ENCODE results near the gene PTPRZ1.
A peak's percentile ranks its signal among the peaks of the same experiment; 100 is the strongest.

The PTPRZ1 gene

GRCh38 chr7:121954803-121955202 is 81.8 kb downstream of the PTPRZ1 start:
- ATAC-seq = no peak
- DNase-seq = no peak

DNA sequence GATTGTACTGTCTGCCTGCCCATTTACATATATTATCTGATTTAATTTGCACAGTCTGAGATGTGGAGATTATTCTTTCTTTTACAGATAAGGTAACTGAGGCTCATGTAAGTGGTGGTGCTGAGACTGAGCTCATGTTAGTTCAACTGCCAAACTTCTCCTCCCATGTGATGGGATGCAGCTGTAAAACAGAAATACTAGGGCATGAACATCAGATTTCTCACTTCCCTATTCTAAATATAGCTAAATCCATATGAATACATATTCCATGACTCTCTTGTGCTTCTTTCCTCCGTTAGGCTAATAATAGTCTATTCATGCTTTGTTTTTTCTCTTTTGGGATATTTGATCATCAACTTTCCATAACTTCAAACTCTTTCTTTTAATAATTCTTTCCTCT is 84.7 kb downstream of the PTPRZ1 start:
- ATAC-seq = no peak

DNA sequence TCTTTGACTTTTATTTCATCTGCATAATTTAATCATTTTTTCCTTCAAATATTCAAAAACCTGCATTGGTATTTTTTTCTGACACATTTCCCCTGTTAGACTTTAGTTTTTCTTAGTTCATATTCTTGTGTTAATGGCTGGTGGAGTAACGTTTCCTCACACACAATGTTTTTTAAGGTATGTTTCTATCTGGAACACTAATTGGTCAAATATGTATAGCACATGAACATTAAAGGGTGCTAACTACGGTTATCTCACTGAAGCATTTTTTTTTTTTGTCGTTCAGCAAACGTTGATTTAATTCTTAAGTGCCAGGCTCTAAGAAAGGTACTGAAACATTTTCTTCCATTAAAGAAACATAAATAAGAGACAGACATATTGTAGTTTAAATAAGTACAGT is 87.7 kb downstream of the PTPRZ1 start:
- ATAC-seq (no peak), DNase-seq (no peak)

More for the DNA sequence above, 84.7 kb downstream of the PTPRZ1 start:
- no peak for DNase-seq

GRCh38 chr7:121961089-121961867 is 88.3 kb downstream of the PTPRZ1 start:
- no peak for DNase-seq
- no peak for ATAC-seq

- ATAC-seq (no peak), DNase-seq (no peak)
Measured at GRCh38 chr7:121966276-121966934, 93.4 kb downstream of the PTPRZ1 start.

GRCh38 chr7:121966935-121967332 is 94.0 kb downstream of the PTPRZ1 start:
- no peak for DNase-seq
- no peak for ATAC-seq

DNA sequence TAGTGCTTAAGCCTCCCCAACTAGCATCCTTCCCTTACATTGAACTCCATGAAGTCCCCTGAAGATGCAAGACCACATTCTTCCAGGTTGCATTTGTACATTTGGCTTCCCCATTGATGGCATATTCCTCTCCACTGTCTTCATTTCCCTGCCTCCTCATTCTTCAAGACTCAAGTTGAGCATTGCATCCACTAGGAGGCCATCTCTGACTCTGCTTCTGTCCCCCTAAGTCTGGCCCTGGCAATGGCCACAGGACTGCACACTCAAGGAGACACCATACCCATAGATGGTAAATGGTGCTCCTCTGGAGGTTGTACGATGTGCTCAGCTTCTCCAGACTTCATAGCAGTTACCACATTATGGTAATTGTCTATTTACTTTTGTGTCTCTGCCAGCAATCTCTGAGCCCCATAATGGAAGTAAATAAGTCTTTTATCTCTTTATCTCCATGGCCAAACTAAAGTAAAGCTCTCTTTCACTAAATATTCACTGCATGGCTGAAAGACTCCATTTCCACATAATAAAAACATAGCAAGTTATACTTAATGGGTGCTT is 112.6 kb downstream of the PTPRZ1 start:
- ATAC-seq = no peak
- no peak for DNase-seq

GRCh38 chr7:121992068-121992467 is 119.1 kb downstream of the PTPRZ1 start:
- DNase-seq = no peak
- no peak for ATAC-seq

DNA sequence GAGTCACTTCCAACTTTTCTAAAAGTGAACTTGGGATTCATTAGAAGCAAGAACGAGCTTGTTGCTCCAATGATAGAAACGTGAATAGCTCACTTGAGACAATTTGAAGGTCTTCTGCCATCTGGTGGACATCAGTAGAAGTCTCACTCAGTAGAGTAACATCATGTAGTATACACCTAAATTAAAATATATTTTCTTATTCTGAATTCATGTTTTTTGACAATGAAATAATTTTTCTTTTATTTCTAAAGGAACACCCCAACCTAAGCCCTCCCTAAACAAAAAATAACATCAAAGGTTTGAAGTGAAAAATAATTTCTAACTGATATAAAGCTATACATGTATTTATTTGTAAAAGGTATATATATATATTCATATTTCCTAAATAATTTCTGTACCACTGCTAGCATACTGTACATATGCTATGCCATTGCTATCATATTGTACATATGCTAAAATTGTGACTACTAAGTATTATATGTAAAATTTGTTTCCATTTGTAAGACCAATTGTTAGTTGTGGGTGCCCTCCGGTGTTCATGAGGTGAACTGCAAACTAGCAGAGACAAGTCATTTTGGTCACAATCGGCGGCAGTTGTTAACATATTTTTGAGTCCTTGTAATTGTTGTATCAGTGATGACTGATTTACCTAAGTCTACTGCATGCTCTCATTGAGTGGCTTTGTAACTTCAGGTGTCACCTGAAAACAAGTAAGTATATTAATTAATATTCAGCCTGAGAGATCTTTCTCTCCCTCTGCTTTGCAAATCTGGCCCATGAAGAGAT is 121.9 kb downstream of the PTPRZ1 start:
- ATAC-seq (peak; percentile 55), DNase-seq (peak; percentile 41)

DNA sequence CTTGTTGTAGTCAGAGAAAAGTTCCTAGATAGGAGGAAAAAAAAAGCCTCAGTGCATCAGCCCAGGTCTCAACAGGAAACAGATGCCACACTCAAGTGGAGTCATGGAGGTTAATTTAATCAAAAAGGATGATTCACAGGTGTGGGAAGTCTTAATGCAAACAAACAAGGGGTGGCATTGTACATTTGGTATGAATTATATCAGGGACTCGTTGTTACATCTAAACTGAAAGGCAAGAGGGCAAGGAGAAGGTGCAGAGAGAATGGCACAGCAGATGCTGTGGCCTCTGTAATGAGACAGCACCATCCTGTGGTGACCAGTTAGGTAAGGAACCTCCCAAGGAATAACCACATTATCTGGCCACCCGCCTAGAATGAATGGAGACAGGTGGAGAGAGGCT is 133.7 kb downstream of the PTPRZ1 start:
- ATAC-seq = no peak

DNA sequence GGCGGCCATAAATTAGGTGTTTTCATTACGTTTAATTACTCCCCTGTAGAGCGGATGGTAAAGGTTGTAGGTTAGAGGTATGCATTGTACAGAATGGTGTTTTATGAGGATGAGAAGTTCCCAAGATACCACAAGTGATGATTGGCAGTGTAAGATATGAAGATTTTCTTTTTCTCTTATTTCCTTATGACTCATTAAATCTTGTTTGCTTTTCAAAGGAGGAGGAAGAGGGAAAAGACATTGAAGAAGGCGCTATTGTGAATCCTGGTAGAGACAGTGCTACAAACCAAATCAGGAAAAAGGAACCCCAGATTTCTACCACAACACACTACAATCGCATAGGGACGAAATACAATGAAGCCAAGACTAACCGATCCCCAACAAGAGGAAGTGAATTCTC is 137.2 kb downstream of the PTPRZ1 start:
- DNase-seq (no peak), ATAC-seq (no peak)

More for the DNA sequence above, 133.7 kb downstream of the PTPRZ1 start:
- no peak for DNase-seq

- no peak for DNase-seq
- no peak for ATAC-seq
Measured at GRCh38 chr7:122013065-122013464, 140.1 kb downstream of the PTPRZ1 start.

GRCh38 chr7:122013630-122014029 is 140.7 kb downstream of the PTPRZ1 start:
- DNase-seq (no peak), ATAC-seq (no peak)

DNA sequence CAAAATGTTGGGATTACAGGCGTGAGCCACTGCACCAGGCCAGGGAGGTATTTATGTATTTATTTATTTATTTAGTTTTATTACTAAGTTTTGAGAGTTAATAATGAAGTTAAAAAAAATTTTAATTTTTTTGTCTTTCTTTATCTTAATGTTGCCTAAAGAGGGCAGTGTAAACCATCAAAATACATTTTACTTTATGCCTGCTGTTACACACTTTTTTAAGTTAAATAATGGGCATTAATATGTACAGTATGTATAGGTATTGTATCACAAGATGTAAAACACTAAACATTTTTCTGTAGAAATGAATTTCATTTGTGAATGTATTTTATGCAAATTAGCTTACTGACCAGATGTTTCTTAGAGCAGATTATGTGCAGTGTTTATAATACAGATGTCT is 141.7 kb downstream of the PTPRZ1 start:
- ATAC-seq (no peak), DNase-seq (no peak)

GRCh38 chr7:122018032-122018431 is 145.1 kb downstream of the PTPRZ1 start:
- no peak for ATAC-seq

DNA sequence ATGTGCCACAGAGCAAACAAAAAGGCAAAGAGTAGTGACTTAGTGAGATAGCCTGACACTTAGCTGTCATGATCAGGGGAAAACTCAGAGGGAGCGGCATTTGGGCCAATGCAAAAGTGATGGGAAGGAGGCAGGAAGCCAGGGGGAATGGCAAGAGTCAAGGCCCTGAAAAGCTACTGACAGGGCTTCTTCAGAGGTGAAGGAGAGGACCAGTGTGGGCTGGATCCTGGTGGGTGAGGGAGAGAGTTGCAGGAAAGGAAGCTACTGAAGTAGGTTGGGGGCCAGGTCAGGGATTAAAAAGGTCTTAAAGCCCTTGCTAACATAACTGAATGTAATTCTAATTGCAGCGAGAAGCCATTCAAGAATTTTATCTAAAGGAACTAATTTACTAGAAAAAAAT is 154.1 kb downstream of the PTPRZ1 start:
- no peak for DNase-seq
- no peak for ATAC-seq

More at GRCh38 chr7:122018032-122018431, 145.1 kb downstream of the PTPRZ1 start:
- no peak for DNase-seq

GRCh38 chr7:122033641-122034040 is 160.7 kb downstream of the PTPRZ1 start:
- ATAC-seq = no peak
- no peak for DNase-seq

- ATAC-seq = no peak
- DNase-seq = no peak
Measured at GRCh38 chr7:122035876-122036275, 162.9 kb downstream of the PTPRZ1 start.

GRCh38 chr7:122038134-122038533 is 165.2 kb downstream of the PTPRZ1 start:
- ATAC-seq (no peak), DNase-seq (no peak)

DNA sequence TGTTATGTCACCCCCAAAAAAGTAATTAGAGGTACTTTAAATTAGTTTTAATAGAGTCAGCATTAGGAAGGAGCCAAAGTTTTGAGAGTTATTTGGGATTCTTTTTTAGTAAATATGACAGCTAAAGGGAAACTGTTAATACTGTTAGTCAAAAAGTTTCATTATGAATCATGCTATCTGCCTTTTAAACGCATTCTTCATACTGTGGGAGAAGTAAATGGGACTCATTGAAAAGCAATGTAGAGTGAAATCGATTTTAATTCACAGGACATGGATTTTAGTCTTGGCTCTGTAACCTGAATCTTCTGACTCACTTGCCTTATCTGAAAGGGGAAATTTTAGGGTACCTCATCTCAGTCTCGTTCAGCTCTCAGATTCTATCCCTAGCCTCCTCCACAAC is 165.9 kb downstream of the PTPRZ1 start:
- ATAC-seq (no peak), DNase-seq (no peak)

DNA sequence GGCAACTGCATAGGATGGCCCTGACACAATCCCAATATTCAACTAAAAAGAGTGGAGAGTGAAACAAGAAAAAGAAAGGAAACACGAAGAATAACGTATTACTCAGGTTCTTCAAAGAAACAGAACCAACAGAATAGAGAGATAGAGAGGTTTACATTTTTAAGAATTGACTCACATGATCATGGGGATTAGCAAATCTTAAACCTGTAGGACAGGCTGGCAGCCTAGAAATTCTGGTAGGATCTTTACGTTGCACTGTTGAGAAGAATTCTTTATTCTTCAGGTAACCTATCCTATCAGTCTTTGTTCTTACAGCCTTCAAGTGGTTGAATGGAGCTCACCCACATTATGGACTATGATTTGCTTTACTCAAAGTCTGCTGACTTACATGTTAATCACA is 167.2 kb downstream of the PTPRZ1 start:
- no peak for DNase-seq
- no peak for ATAC-seq

- ATAC-seq (no peak), DNase-seq (no peak)
Measured at GRCh38 chr7:122046402-122046801, 173.4 kb downstream of the PTPRZ1 start.

- DNase-seq (no peak), ATAC-seq (no peak)
Measured at GRCh38 chr7:122054393-122054792, 181.4 kb downstream of the PTPRZ1 start.

All from stimulated activated naive CD8-positive, alpha-beta T cell treated with anti-CD3 and anti-CD28 coated beads, Interleukin-15, Interleukin-2, amounts not matched to agents 100 U/mL and 50 U/mL, for 24 hours (primary cell).